HG03565 (cell line): ENCODE measurements around the gene INKA1.
"Not testable (repeated sequence)": the region's sequence is repeated elsewhere in the genome, so short reads cannot be mapped to it uniquely, and the experiment has no call there.

Experiments
- ATAC-seq: cut with Tn5 transposase; IDR thresholded peaks from one replicate; pipeline ENCODE4 v1.9.1; 2021; ENCODE audit warnings: mild to moderate bottlenecking, moderate library complexity; ENCODE audit not compliant: unreplicated experiment

Gene INKA1

GRCh38 chr3:49806850-49807249 is 3.8 kb downstream of the INKA1 start:
- no peak for ATAC-seq

- no peak for ATAC-seq
Measured at GRCh38 chr3:49807431-49808114, 4.5 kb downstream of the INKA1 start.

GRCh38 chr3:49812916-49813496 is 9.9 kb downstream of the INKA1 start:
- ATAC-seq = no peak

GRCh38 chr3:49813497-49814174 is 10.6 kb downstream of the INKA1 start, which contains the start of gene UBA7:
UBA7 (minus strand) TSS chr3:49813953; CDS start chr3:49813787, 166 bp downstream.
- no peak for ATAC-seq

GRCh38 chr3:49823131-49823530 is 20.1 kb downstream of the INKA1 start:
- ATAC-seq = not testable (repeated sequence)

GRCh38 chr3:49826016-49826415 is 23.0 kb downstream of the INKA1 start:
- ATAC-seq = no peak

GRCh38 chr3:49831341-49831740 is 28.3 kb downstream of the INKA1 start:
- ATAC-seq = no peak

GRCh38 chr3:49839193-49839809 is 36.2 kb downstream of the INKA1 start:
- ATAC-seq = no peak

- no peak for ATAC-seq
Measured at GRCh38 chr3:49840388-49840787, 37.3 kb downstream of the INKA1 start.

- ATAC-seq = no peak
Measured at GRCh38 chr3:49841126-49841696, 38.1 kb downstream of the INKA1 start.

GRCh38 chr3:49841806-49842205 is 38.7 kb downstream of the INKA1 start:
- no peak for ATAC-seq

GRCh38 chr3:49842843-49843517 is 39.9 kb downstream of the INKA1 start:
- no peak for ATAC-seq

- ATAC-seq = no peak
Measured at GRCh38 chr3:49844464-49845183, 41.6 kb downstream of the INKA1 start.

GRCh38 chr3:49845694-49846093 is 42.6 kb downstream of the INKA1 start:
- no peak for ATAC-seq
